ENCODE measurements around the gene USP6NL.

USP6NL gene

GRCh38 chr10:11525503-11525902 is 85.9 kb downstream of the USP6NL start:
- no peak overlapping the region for H3K4me3 ChIP-seq (ENCODE audit: low read length)
- no peak for DNase-seq (ENCODE audit: low read depth)
- no peak for TF ChIP-seq CTCF (conservative IDR thresholded peaks at IDR 0.05; ENCODE audit: low read depth, low read length)

GRCh38 chr10:11522821-11523245 is 88.6 kb downstream of the USP6NL start:
- no peak for DNase-seq (ENCODE audit: low read depth)
- no peak overlapping the region for H3K4me3 ChIP-seq (ENCODE audit: low read length)
- TF ChIP-seq CTCF (conservative IDR thresholded peaks at IDR 0.05; ENCODE audit: low read depth, low read length), result no peak

- DNase-seq (ENCODE audit: low read depth), result no peak
- H3K4me3 ChIP-seq (ENCODE audit: low read length), result no peak overlapping the region
- TF ChIP-seq CTCF (conservative IDR thresholded peaks at IDR 0.05; ENCODE audit: low read depth, low read length), result no peak
These were observed 89.6 kb downstream of the USP6NL start for GRCh38 chr10:11521860-11522259.

GRCh38 chr10:11520892-11521291 is 90.6 kb downstream of the USP6NL start:
- TF ChIP-seq CTCF (conservative IDR thresholded peaks at IDR 0.05; ENCODE audit: low read depth, low read length), result no peak
- DNase-seq (ENCODE audit: low read depth), result no peak
- H3K4me3 ChIP-seq (ENCODE audit: low read length), result no peak overlapping the region

- no peak for TF ChIP-seq CTCF (conservative IDR thresholded peaks at IDR 0.05; ENCODE audit: low read depth, low read length)
- H3K4me3 ChIP-seq (ENCODE audit: low read length), result no peak overlapping the region
- DNase-seq (ENCODE audit: low read depth), result no peak
These were observed 94.3 kb downstream of the USP6NL start for GRCh38 chr10:11517150-11517549.

GRCh38 chr10:11516431-11516746 is 95.1 kb downstream of the USP6NL start:
- no peak overlapping the region for H3K4me3 ChIP-seq (ENCODE audit: low read length)
- TF ChIP-seq CTCF (conservative IDR thresholded peaks at IDR 0.05; ENCODE audit: low read depth, low read length), result no peak
- no peak for DNase-seq (ENCODE audit: low read depth)

GRCh38 chr10:11515596-11516430 is 95.6 kb downstream of the USP6NL start:
- no peak for DNase-seq (ENCODE audit: low read depth)
- H3K4me3 ChIP-seq (ENCODE audit: low read length), result no peak overlapping the region

More at GRCh38 chr10:11515596-11516430, 95.6 kb downstream of the USP6NL start:
- TF ChIP-seq CTCF (conservative IDR thresholded peaks at IDR 0.05; ENCODE audit: low read depth, low read length), result peak; percentile 89
